ENCODE measurements around the gene WDR83.
A peak's percentile ranks its signal among the peaks of the same experiment; 100 is the strongest.
"Not testable (repeated sequence)": the region's sequence is repeated elsewhere in the genome, so short reads cannot be mapped to it uniquely, and the experiment has no call there.

WDR83 gene

GRCh38 chr19:12712077-12712476 lies 45.5 kb downstream of the WDR83 start:
- H3K27me3 Mint-ChIP-seq; H3K27ac Mint-ChIP-seq (ENCODE audit: low read depth); DNase-seq (ENCODE audit: low spot score in 2 of 2); H3K9me3 Mint-ChIP-seq; H3K4me1 Mint-ChIP-seq; ATAC-seq (replicated peaks; ENCODE audit: extremely low read depth, poor library complexity, severe bottlenecking); H3K4me3 Mint-ChIP-seq: not testable (repeated sequence)
- H3K36me3 Mint-ChIP-seq (ENCODE audit: insufficient read depth) = peaks cover 26% of the 10 kb centered on the region

- not testable (repeated sequence) for DNase-seq (ENCODE audit: low spot score in 2 of 2); ATAC-seq (replicated peaks; ENCODE audit: extremely low read depth, poor library complexity, severe bottlenecking); H3K9me3 Mint-ChIP-seq; H3K4me1 Mint-ChIP-seq; H3K27ac Mint-ChIP-seq (ENCODE audit: low read depth); H3K4me3 Mint-ChIP-seq; H3K27me3 Mint-ChIP-seq
- H3K36me3 Mint-ChIP-seq (ENCODE audit: insufficient read depth) = peaks cover 28% of the 10 kb centered on the region
These were observed 46.7 kb downstream of the WDR83 start for GRCh38 chr19:12713304-12713703.

DNA sequence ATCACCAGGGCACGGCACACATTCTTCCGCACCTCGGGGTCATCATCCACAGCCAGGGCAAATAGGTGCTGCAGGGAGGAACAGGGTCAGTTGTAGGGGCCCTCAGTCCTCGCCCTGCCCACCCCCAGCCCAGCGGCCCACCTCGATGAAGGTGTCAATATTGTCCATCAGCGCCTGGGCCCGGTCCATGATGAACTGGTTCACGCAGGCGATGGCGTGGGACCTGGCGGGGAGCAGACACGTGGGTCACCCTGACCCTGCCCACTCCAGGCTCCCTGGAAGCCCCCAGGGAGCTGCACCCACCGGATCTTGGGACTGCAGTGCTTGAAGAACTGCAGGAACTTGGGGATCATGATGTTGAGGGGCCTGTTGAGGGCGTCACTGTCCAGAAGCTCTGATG lies 48.5 kb downstream of the WDR83 start:
- no peak overlapping the region for H3K27ac Mint-ChIP-seq (ENCODE audit: low read depth)
- DNase-seq (ENCODE audit: low spot score in 2 of 2) = no peak
- ATAC-seq (replicated peaks; ENCODE audit: extremely low read depth, poor library complexity, severe bottlenecking) = no peak
- no peaks in the 10 kb centered on the region for H3K9me3 Mint-ChIP-seq
- H3K36me3 Mint-ChIP-seq (ENCODE audit: insufficient read depth) = peaks cover 28% of the 10 kb centered on the region
- H3K4me3 Mint-ChIP-seq = no peak overlapping the region
- H3K27me3 Mint-ChIP-seq = no peaks in the 10 kb centered on the region
- peaks cover 11% of the 10 kb centered on the region for H3K4me1 Mint-ChIP-seq

GRCh38 chr19:12715929-12716328 lies 49.3 kb downstream of the WDR83 start:
- H3K9me3 Mint-ChIP-seq = no peaks in the 10 kb centered on the region
- H3K4me1 Mint-ChIP-seq = peaks cover 17% of the 10 kb centered on the region
- DNase-seq (ENCODE audit: low spot score in 2 of 2) (no peak), ATAC-seq (replicated peaks; ENCODE audit: extremely low read depth, poor library complexity, severe bottlenecking) (no peak)
- H3K27ac Mint-ChIP-seq (ENCODE audit: low read depth) = no peak overlapping the region
- no peaks in the 10 kb centered on the region for H3K27me3 Mint-ChIP-seq
- no peak overlapping the region for H3K4me3 Mint-ChIP-seq
- peaks cover 28% of the 10 kb centered on the region for H3K36me3 Mint-ChIP-seq (ENCODE audit: insufficient read depth)

DNA sequence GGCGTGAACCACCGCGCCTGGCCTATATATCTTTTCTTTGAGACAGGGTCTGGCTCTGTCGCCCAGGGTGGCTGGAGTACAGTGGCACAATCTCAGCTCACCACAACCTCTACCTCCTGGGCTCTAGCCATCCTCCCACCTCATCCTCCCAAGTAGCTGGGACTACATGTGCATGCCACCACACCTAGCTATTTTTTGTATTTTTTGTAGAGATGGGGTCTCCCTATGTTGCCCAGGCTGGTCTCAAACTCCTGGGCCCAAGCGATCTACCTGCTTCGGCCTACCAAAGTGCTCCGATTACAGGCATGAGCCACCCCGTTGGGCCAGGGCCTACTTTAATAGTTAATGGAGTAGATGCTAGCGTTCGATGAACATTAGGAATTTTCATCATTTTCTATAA lies 53.7 kb downstream of the WDR83 start:
- H3K27me3 Mint-ChIP-seq = no peaks in the 10 kb centered on the region
- no peak for DNase-seq (ENCODE audit: low spot score in 2 of 2)
- peaks cover 39% of the 10 kb centered on the region for H3K4me1 Mint-ChIP-seq
- H3K4me3 Mint-ChIP-seq = peak overlapping the region; percentile 89
- H3K9me3 Mint-ChIP-seq = no peaks in the 10 kb centered on the region
- H3K36me3 Mint-ChIP-seq (ENCODE audit: insufficient read depth) = peaks cover 27% of the 10 kb centered on the region
- ATAC-seq (replicated peaks; ENCODE audit: extremely low read depth, poor library complexity, severe bottlenecking) = no peak
- peak overlapping the region; percentile 95 for H3K27ac Mint-ChIP-seq (ENCODE audit: low read depth)

DNA sequence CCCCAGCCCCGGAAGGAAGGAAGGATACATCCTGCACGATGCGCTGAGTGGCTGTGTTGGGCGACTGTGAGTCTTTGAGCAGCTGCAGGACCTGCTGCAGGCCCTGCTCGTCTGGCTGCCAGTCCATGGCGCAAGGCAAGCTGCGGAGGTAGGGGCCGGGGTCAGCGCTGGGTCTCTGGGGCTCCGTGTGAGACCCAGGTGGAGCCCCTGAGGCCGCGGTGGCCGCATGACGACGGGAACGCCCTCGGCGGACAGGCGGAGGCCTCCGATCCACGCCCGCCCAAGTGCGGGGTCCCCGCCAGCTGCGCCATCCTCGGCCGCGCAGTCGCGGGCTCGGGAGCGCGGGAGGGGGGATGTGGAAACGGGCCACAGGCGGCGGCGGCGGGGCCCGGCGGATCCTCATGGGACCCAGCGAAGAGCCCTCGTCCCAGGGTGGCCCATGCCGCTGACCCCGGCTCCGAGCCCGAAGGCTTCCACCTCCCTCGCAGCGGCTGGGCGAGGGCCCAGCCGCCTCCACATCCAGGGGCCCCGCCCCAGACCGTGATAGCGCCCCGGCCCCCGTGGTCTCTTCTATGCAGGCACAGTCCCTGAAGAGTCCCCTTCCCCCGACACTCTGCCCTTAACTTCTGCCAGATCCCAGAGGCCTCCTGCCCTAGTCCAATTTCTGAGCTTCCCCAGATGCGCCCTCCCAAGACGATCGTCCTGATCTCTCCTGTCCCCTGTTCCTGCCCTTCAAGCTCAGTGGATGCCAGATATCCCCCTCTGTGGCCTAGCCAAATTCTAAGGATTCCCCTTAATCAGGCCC lies 54.4 kb downstream of the WDR83 start:
- no peak for ATAC-seq (replicated peaks; ENCODE audit: extremely low read depth, poor library complexity, severe bottlenecking)
- no peak for DNase-seq (ENCODE audit: low spot score in 2 of 2)
- Mint-ChIP-seq H3K4me1 (peaks cover 39% of the 10 kb centered on the region), H3K9me3 (no peaks in the 10 kb centered on the region), H3K4me3 (peak overlapping the region; percentile 89), H3K27ac (ENCODE audit: low read depth) (peak overlapping the region; percentile 95), H3K36me3 (ENCODE audit: insufficient read depth) (peaks cover 24% of the 10 kb centered on the region), H3K27me3 (no peaks in the 10 kb centered on the region)

DNA sequence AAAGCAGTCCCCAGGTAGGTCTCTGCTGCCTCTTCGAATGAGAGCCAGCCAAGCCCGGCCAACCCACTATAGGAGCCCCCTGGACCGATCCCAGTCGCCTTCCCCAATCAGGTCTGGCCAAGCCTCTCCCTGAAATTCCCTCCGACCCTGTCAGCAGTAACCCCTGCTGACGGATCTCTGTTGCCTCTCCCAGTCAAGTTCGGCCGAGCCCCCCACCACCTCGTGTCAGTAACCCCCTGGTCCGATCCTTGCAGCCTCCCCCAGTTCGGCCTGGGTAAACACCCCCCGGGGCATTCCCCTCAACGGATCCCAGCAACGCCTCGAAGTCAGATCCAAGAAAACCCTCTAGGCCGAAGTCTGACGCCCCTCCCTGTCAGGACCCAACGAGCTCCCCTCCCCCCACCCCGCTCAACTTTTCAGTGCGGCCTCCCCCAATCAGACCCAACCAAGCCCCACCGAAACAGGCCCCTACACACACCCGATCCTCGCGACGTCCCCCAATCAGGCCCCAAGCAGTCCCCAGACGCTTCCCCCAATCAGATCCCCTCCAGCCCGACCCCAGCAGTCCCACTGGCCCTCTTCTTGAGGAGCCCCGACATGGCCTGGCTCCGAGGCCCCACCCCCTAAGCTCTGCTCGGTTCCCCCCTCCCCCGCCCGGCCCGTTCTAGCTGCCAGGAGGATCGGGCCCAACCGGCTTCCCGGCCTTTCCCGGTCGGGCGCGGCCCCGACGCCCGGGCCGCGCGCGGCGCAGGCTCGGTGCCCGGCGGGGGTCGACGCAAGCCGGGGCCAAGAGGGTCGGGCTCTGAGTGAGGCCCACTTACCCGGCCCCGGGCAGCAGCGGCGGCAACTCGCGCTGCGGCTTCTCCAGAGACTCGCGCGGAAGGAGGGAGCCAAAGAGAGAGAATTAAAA lies 55.3 kb downstream of the WDR83 start:
- H3K27ac Mint-ChIP-seq (ENCODE audit: low read depth) = peak overlapping the region; percentile 95
- H3K27me3 Mint-ChIP-seq = no peaks in the 10 kb centered on the region
- peak in 1 of 2 donors; percentile 24 for DNase-seq (ENCODE audit: low spot score in 2 of 2)
- no peaks in the 10 kb centered on the region for H3K9me3 Mint-ChIP-seq
- peaks cover 23% of the 10 kb centered on the region for H3K36me3 Mint-ChIP-seq (ENCODE audit: insufficient read depth)
- peak overlapping the region; percentile 89 for H3K4me3 Mint-ChIP-seq
- ATAC-seq (replicated peaks; ENCODE audit: extremely low read depth, poor library complexity, severe bottlenecking) = peak; percentile 39
- H3K4me1 Mint-ChIP-seq = peaks cover 44% of the 10 kb centered on the region

- Mint-ChIP-seq H3K27me3 (no peaks in the 10 kb centered on the region), H3K4me1 (peaks cover 44% of the 10 kb centered on the region), H3K9me3 (no peaks in the 10 kb centered on the region), H3K4me3 (peak overlapping the region; percentile 89), H3K27ac (ENCODE audit: low read depth) (peak overlapping the region; percentile 95), H3K36me3 (ENCODE audit: insufficient read depth) (peaks cover 24% of the 10 kb centered on the region)
- DNase-seq (ENCODE audit: low spot score in 2 of 2) (peak; percentile 75 to 89), ATAC-seq (replicated peaks; ENCODE audit: extremely low read depth, poor library complexity, severe bottlenecking) (peak; percentile 95)
These were observed 56.2 kb downstream of the WDR83 start for GRCh38 chr19:12722566-12723380.

- no peaks in the 10 kb centered on the region for H3K9me3 Mint-ChIP-seq
- H3K36me3 Mint-ChIP-seq (ENCODE audit: insufficient read depth) = peaks cover 23% of the 10 kb centered on the region
- H3K27me3 Mint-ChIP-seq = no peaks in the 10 kb centered on the region
- peak overlapping the region; percentile 95 for H3K27ac Mint-ChIP-seq (ENCODE audit: low read depth)
- H3K4me1 Mint-ChIP-seq = peaks cover 44% of the 10 kb centered on the region
- no peak for ATAC-seq (replicated peaks; ENCODE audit: extremely low read depth, poor library complexity, severe bottlenecking)
- H3K4me3 Mint-ChIP-seq = peak overlapping the region; percentile 89
- DNase-seq (ENCODE audit: low spot score in 2 of 2) = no peak
These were observed 56.7 kb downstream of the WDR83 start for GRCh38 chr19:12723381-12723640.

- peaks cover 26% of the 10 kb centered on the region for H3K36me3 Mint-ChIP-seq (ENCODE audit: insufficient read depth)
These were observed 57.2 kb downstream of the WDR83 start, which contains the start of gene TNPO2 for GRCh38 chr19:12723641-12724426. Gene TNPO2, minus strand, starts transcription at chr19:12723932. Its CDS starts 2,955 bp downstream, at chr19:12720977.

More at GRCh38 chr19:12723641-12724426, 57.2 kb downstream of the WDR83 start, which contains the start of gene TNPO2:
- DNase-seq (ENCODE audit: low spot score in 2 of 2) = peak; percentile 22 to 32
- H3K9me3 Mint-ChIP-seq = no peaks in the 10 kb centered on the region
- no peak for ATAC-seq (replicated peaks; ENCODE audit: extremely low read depth, poor library complexity, severe bottlenecking)
- H3K4me1 Mint-ChIP-seq = peaks cover 41% of the 10 kb centered on the region
- H3K27ac Mint-ChIP-seq (ENCODE audit: low read depth) = peak within 1 kb of the TSS; percentile 95
- no peaks in the 10 kb centered on the region for H3K27me3 Mint-ChIP-seq
- peak within 1 kb of the TSS; percentile 89 for H3K4me3 Mint-ChIP-seq
